Suppressor macrophage (primary cell): ENCODE results near the gene ORC2.

Source experiments
- DNase-seq, 4 experiments: peaks; one replicate each; pipeline ENCODE4 v3.0.0-alpha.2; 2020 to 2022

The ORC2 gene

DNA sequence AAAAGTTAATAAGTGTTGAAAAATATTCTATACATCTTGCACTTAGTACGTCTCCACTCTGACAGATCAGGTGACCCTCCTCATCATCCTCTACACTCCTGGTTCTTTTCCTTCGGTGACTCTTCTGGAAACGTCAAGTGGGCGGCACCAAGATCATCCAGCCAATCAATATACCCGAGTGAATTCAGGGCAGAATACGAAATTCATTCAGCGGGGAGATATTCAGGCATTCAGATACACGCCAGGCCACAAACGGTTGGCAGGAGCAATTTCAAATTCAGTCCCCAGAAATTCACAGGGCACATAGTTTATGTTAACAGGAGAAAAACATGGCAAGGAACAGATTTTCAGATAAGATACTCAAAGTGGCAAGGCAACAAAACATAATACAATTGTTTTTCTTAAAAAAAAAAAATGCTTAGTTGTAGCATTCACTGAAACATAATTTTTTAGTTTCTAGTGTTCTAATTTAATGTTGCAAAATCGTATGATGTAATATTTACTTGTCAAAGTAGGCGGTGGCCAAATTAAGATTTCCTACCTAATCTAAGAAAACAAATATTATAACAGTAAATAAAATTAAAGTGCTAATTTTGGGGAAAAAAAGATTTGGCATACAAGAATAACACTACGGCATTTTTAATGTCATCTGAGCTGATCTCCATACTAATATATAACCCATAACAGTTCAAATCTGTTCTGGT, 103.2 kb downstream of the ORC2 start:
- DNase-seq: peak in 2 of 4 experiments; percentile 17 to 37
